IMR-90 (cell line): ENCODE data around the gene VPS26A. TPM values are rescaled to one million over a fixed set of nuclear protein-coding genes. Genes with fewer than 3 reads are reported as not detected.

ENCODE experiments used
- ATAC-seq: fragments of 200-7000 bp; cut with Tn5 transposase; 2 replicates; pipeline ENCODE4 v1.9.1; 2020; ENCODE audit warnings: low read depth, mild to moderate bottlenecking, moderate library complexity
- BruUV-seq: library from RNA; stranded (reverse); fragments of 400-500 nt; replicated peaks from 2 replicates; lab custom pipeline; 2021; lab: Mats Ljungman, UMichigan
- CTCF ChIA-PET: fragments of 300-600 bp; formaldehyde crosslinking; extraction: SDS; loops from one replicate; lab custom pipeline; 2021; ENCODE audit warnings: antibody characterized with exemption; lab: Yijun Ruan, JAX
- POLR2A ChIA-PET: fragments of 300-600 bp; sonication (Branson Sonifier 250); formaldehyde crosslinking; loops from one replicate; lab custom pipeline; 2022; ENCODE audit warnings: antibody characterized with exemption; ENCODE audit not compliant: unreplicated experiment; lab: Charles Lee
- DNase-seq: peaks from one replicate; pipeline ENCODE4 v3.0.0; 2013
- H2AFZ ChIP-seq: replicated peaks from 2 replicates; pipeline ENCODE3; 2013; ENCODE audit warnings: low read length, mild to moderate bottlenecking; ENCODE audit not compliant: poor library complexity
- H2AK5ac ChIP-seq: 2 replicates; pipeline ENCODE4 v1.6.1; 2013; ENCODE audit warnings: low read depth, low read length, inconsistent platforms
- H2AK9ac ChIP-seq: replicated peaks from 2 replicates; pipeline ENCODE3; 2013; ENCODE audit warnings: mild to moderate bottlenecking, low read depth, low read length, moderate library complexity; ENCODE audit not compliant: poor library complexity
- H2BK120ac ChIP-seq: 2 replicates; pipeline ENCODE4 v1.6.1; 2013; ENCODE audit warnings: low read depth, low read length, inconsistent platforms
- H2BK15ac ChIP-seq: 3 replicates; pipeline ENCODE4 v1.6.1; 2013; ENCODE audit warnings: low read depth, low read length, inconsistent platforms
- H2BK20ac ChIP-seq: 2 replicates; pipeline ENCODE4 v1.6.1; 2013; ENCODE audit warnings: low read depth, mild to moderate bottlenecking, inconsistent platforms, low read length, moderate library complexity
- H2BK5ac ChIP-seq: 2 replicates; pipeline ENCODE4 v1.6.1; 2013; ENCODE audit warnings: mild to moderate bottlenecking, low read depth, low read length, inconsistent platforms; ENCODE audit not compliant: poor library complexity, severe bottlenecking
- H3K14ac ChIP-seq: replicated peaks from 2 replicates; pipeline ENCODE4 v1.6.1; 2013; ENCODE audit warnings: low read depth, low read length, inconsistent platforms
- H3K18ac ChIP-seq: 2 replicates; pipeline ENCODE4 v1.6.1; 2013; ENCODE audit warnings: low read depth, low read length, control low read depth
- H3K23ac ChIP-seq: 2 replicates; pipeline ENCODE4 v1.6.1; 2013; ENCODE audit warnings: low read depth, low read length, inconsistent platforms
- H3K27ac ChIP-seq: 2 replicates; pipeline ENCODE4 v1.5.1; 2013; ENCODE audit warnings: mild to moderate bottlenecking, control low read depth, low read length; ENCODE audit not compliant: insufficient read depth
- H3K27me3 ChIP-seq: 2 replicates; pipeline ENCODE4 v1.6.1; 2013; ENCODE audit warnings: low read length; ENCODE audit not compliant: control insufficient read depth, insufficient read depth
- H3K36me3 ChIP-seq: 2 replicates; pipeline ENCODE4 v1.6.1; 2013; ENCODE audit warnings: low read length, mixed read lengths; ENCODE audit not compliant: control insufficient read depth, insufficient read depth
- H3K4ac ChIP-seq: 2 replicates; pipeline ENCODE4 v1.6.1; 2013; ENCODE audit warnings: low read depth, low read length, inconsistent platforms
- H3K4me1 ChIP-seq: 2 replicates; pipeline ENCODE4 v1.6.1; 2013; ENCODE audit warnings: low read length, mixed read lengths; ENCODE audit not compliant: control insufficient read depth, insufficient read depth
- H3K4me2 ChIP-seq: 2 replicates; pipeline ENCODE4 v1.6.1; 2013; ENCODE audit warnings: low read depth, mild to moderate bottlenecking, control low read depth, low read length, moderate library complexity
- H3K4me3 ChIP-seq: 2 replicates; pipeline ENCODE4 v1.5.1; 2013; ENCODE audit warnings: low read depth, mild to moderate bottlenecking, control low read depth, low read length, moderate library complexity; ENCODE audit not compliant: insufficient read depth
- H3K56ac ChIP-seq: 2 replicates; pipeline ENCODE4 v1.6.1; 2013; ENCODE audit warnings: low read length, inconsistent platforms; ENCODE audit not compliant: insufficient read depth; ENCODE audit errors: extremely low read depth
- H3K79me1 ChIP-seq, 2 experiments: 2 replicates each; pipeline ENCODE4 v1.6.1; 2013; ENCODE audit warnings: low read length in 2 of 2, inconsistent platforms in 1 of 2, low read depth in 1 of 2
- H3K9ac ChIP-seq: 2 replicates; pipeline ENCODE4 v1.6.1; 2013; ENCODE audit warnings: low read depth, low read length, control low read depth
- H3K9me1 ChIP-seq: 2 replicates; pipeline ENCODE4 v1.6.1; 2013; ENCODE audit warnings: low read length, inconsistent platforms; ENCODE audit not compliant: insufficient read depth
- H3K9me3 ChIP-seq: 2 replicates; pipeline ENCODE4 v1.6.1; 2013; ENCODE audit warnings: low read length; ENCODE audit not compliant: control insufficient read depth, insufficient read depth
- H4K20me1 ChIP-seq: 2 replicates; pipeline ENCODE4 v1.6.1; 2013; ENCODE audit warnings: low read length, inconsistent platforms; ENCODE audit not compliant: insufficient read depth
- H4K5ac ChIP-seq: 2 replicates; pipeline ENCODE4 v1.6.1; 2013; ENCODE audit warnings: mild to moderate bottlenecking, low read depth, low read length, control low read depth
- H4K8ac ChIP-seq, 2 experiments: 2 replicates each; pipeline ENCODE4 v1.6.1; 2013; ENCODE audit warnings: low read depth in 2 of 2, low read length in 2 of 2, control low read depth in 1 of 2, inconsistent platforms in 1 of 2
- H4K91ac ChIP-seq: 2 replicates; pipeline ENCODE4 v1.6.1; 2013; ENCODE audit warnings: low read depth, low read length, inconsistent platforms; ENCODE audit not compliant: insufficient read depth
- BHLHE40 ChIP-seq: fragments of 150-350 bp; IDR thresholded peaks from 2 replicates; pipeline ENCODE4 v1.6.1; 2016; ENCODE audit warnings: mild to moderate bottlenecking, low read depth, low read length
- CEBPB ChIP-seq: IDR thresholded peaks from 2 replicates; pipeline ENCODE4 v1.6.1; 2012; ENCODE audit warnings: low read depth, low read length, improper control_type of control experiment
- CHD1 ChIP-seq: IDR thresholded peaks from 2 replicates; pipeline ENCODE4 v1.6.1; 2012; ENCODE audit warnings: low read depth, low read length, improper control_type of control experiment
- FOS ChIP-seq: fragments of 150-350 bp; IDR thresholded peaks from 2 replicates; pipeline ENCODE4 v1.6.1; 2016; ENCODE audit warnings: low read depth, low read length
- MAFK ChIP-seq: IDR thresholded peaks from 2 replicates; pipeline ENCODE4 v1.6.1; 2012; ENCODE audit warnings: low read depth, low read length, improper control_type of control experiment
- MXI1 ChIP-seq: IDR thresholded peaks from 2 replicates; pipeline ENCODE4 v1.6.1; 2012; ENCODE audit warnings: low read depth, mild to moderate bottlenecking, low read length, moderate library complexity, borderline replicate concordance
- NFE2L2 ChIP-seq: fragments of 150-350 bp; IDR thresholded peaks from 2 replicates; pipeline ENCODE4 v1.6.1; 2016; ENCODE audit warnings: low read depth, mild to moderate bottlenecking, low read length
- POLR2A ChIP-seq: IDR thresholded peaks from 2 replicates; pipeline ENCODE4 v1.6.1; 2012; ENCODE audit warnings: mild to moderate bottlenecking, low read depth, low read length
- RAD21 ChIP-seq: IDR thresholded peaks from 2 replicates; pipeline ENCODE4 v1.6.1; 2012; ENCODE audit warnings: low read length, improper control_type of control experiment
- RCOR1 ChIP-seq: IDR thresholded peaks from 2 replicates; pipeline ENCODE4 v1.6.1; 2012; ENCODE audit warnings: mild to moderate bottlenecking, low read length, improper control_type of control experiment; ENCODE audit not compliant: insufficient replicate concordance
- RFX5 ChIP-seq: IDR thresholded peaks from 2 replicates; pipeline ENCODE4 v1.8.0; 2012; ENCODE audit warnings: low read depth, mild to moderate bottlenecking, low read length, moderate library complexity
- USF2 ChIP-seq: fragments of 150-350 bp; IDR thresholded peaks from 2 replicates; pipeline ENCODE4 v1.6.1; 2017; ENCODE audit warnings: mild to moderate bottlenecking, antibody characterized with exemption, low read length, low read depth
- WGBS, 2 experiments: methylation state at CpG; one replicate each; pipeline versions ENCODE4 v1.1.5 to v1.1.7; 2013; ENCODE audit warnings: missing lambda C conversion rate in 2 of 2; ENCODE audit not compliant: insufficient read length in 1 of 2; ENCODE audit errors: extremely low coverage in 2 of 2; 5-methylcytosine and 5-hydroxymethylcytosine counted together
- dilution Hi-C: fragments of 300-500 bp; cut with HindIII; formaldehyde crosslinking; loops from one replicate; pipeline ENCODE4 v1.14.3; 2018; ENCODE audit warnings: low sequenced_read_pairs; ENCODE audit not compliant: unreplicated experiment
- in situ Hi-C: fragments of 300-500 bp; cut with MboI; formaldehyde crosslinking; loops from 3 replicates; pipeline ENCODE4 v1.14.3; 2019; ENCODE audit warnings: low sequenced_read_pairs, inconsistent platforms, mixed read lengths
- intact Hi-C: fragments of 100-400 bp; cut with micrococcal nuclease; formaldehyde crosslinking; loops from 2 replicates; pipeline ENCODE4 v1.10.0; 2022
- polyA plus RNA-seq, 3 experiments: library from polyadenylated mRNA; depleted of rRNA; stranded (reverse); fragments of >200 nt; gene quantifications; 2 replicates each; pipeline ENCODE4 v1.2.3, GENCODE V29; 2012; ENCODE audit warnings: low replicate concordance in 1 of 3
- total RNA-seq: library from RNA; depleted of rRNA; stranded (reverse); fragments of >200 nt; gene quantifications from 2 replicates; pipeline ENCODE4 v1.2.3, GENCODE V29; 2012
- TF ChIP-seq, protein P1 (sequence below): fragments of 150-350 bp; IDR thresholded peaks from 2 replicates; pipeline ENCODE4 v1.6.1; 2016; ENCODE audit warnings: low read depth, mild to moderate bottlenecking, low read length, moderate library complexity, borderline replicate concordance
- TF ChIP-seq, protein P2 (sequence below): conservative IDR thresholded peaks from 2 replicates; pipeline ENCODE4 v1.5.1; 2012; ENCODE audit warnings: mild to moderate bottlenecking, low read depth, low read length, improper control_type of control experiment

Gene VPS26A
- total and polyA plus RNA-seq, 2 of the 4 experiments (the other 2 are of a cell fraction): 7.2 to 18.7 TPM

- H3K4ac ChIP-seq: peak overlapping the region; percentile 13; the same call in 1 of the 2 replicates
- peaks cover 23% of the 10 kb centered on the region for H4K20me1 ChIP-seq
- H3K9me3 ChIP-seq: no peaks in the 10 kb centered on the region
- H3K9me1 ChIP-seq: no peaks in the 10 kb centered on the region; the same call in 1 of the 2 replicates
- H3K14ac ChIP-seq: peak overlapping the region; percentile 60; the same call in 1 of the 2 replicates
- no peaks in the 10 kb centered on the region for H3K4me1 ChIP-seq
- H2AFZ ChIP-seq: peak overlapping the region; percentile 90
- ATAC-seq (peak; percentile 3; the same call in 1 of the 2 replicates), DNase-seq (peak; percentile 64)
- CTCF ChIA-PET: interaction anchor here (0.7 to 1.1 kb wide), 2 partner anchors 18 to 1017 kb away, joined by 3 read pairs; no protein-coding TSS in a partner anchor
- POLR2A ChIA-PET: no interaction called here
- H3K18ac ChIP-seq: no peak overlapping the region
- intact Hi-C loops (no loop called here), in situ Hi-C loops (no loop called here), dilution Hi-C loops (loop anchor here (25.0 kb wide), 1 partner anchor 112 kb away; no protein-coding TSS in a partner anchor)
- peak overlapping the region in 1 of 2 experiments; percentile 48; a peak in 1 of 4 replicates for H4K8ac ChIP-seq
- H2BK5ac ChIP-seq: peak overlapping the region; percentile 32
- no peaks in the 10 kb centered on the region for H3K36me3 ChIP-seq
- no peak overlapping the region for H4K91ac ChIP-seq
- no peak overlapping the region for H2BK15ac ChIP-seq
- H3K27me3 ChIP-seq: no peaks in the 10 kb centered on the region
- peak overlapping the region; percentile 46; the same call in 1 of the 2 replicates for H3K56ac ChIP-seq
- peak overlapping the region; percentile 64 for H3K4me2 ChIP-seq
- H2AK9ac ChIP-seq: peak overlapping the region; percentile 38
- peaks cover 0 to 24% of the 10 kb centered on the region in 2 experiments; a peak in 2 of 4 replicates for H3K79me1 ChIP-seq
- no peak overlapping the region for H2BK20ac ChIP-seq
- H4K5ac ChIP-seq: no peak overlapping the region
- H2AK5ac ChIP-seq: 0 out of 2 replicates have a peak overlapping the region, but pooled peaks have one; percentile 49
- H3K23ac ChIP-seq: peak overlapping the region; percentile 77; the same call in 1 of the 2 replicates
- peak overlapping the region; percentile 61 for H3K27ac ChIP-seq
- TSS peak; percentile 63 for BruUV-seq
- 0% methylated on average over 6 of the region's 26 CpGs; no CpG with 5 or more reads in 1 of the 2 experiments for WGBS, 2 experiments
- no peak overlapping the region for H2BK120ac ChIP-seq
- peak overlapping the region; percentile 74 for H3K4me3 ChIP-seq
- peak overlapping the region; percentile 70 for H3K9ac ChIP-seq
- TF ChIP-seq, protein P1, sequence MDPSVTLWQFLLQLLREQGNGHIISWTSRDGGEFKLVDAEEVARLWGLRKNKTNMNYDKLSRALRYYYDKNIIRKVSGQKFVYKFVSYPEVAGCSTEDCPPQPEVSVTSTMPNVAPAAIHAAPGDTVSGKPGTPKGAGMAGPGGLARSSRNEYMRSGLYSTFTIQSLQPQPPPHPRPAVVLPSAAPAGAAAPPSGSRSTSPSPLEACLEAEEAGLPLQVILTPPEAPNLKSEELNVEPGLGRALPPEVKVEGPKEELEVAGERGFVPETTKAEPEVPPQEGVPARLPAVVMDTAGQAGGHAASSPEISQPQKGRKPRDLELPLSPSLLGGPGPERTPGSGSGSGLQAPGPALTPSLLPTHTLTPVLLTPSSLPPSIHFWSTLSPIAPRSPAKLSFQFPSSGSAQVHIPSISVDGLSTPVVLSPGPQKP: no peak
- TF ChIP-seq BHLHE40 (no peak), CEBPB (no peak), MAFK (no peak), RCOR1 (no peak), CHD1 (no peak), NFE2L2 (no peak), MXI1 (no peak), RFX5 (no peak), RAD21 (no peak), FOS (no peak), USF2 (no peak), POLR2A (no peak)
- TF ChIP-seq, protein P2, sequence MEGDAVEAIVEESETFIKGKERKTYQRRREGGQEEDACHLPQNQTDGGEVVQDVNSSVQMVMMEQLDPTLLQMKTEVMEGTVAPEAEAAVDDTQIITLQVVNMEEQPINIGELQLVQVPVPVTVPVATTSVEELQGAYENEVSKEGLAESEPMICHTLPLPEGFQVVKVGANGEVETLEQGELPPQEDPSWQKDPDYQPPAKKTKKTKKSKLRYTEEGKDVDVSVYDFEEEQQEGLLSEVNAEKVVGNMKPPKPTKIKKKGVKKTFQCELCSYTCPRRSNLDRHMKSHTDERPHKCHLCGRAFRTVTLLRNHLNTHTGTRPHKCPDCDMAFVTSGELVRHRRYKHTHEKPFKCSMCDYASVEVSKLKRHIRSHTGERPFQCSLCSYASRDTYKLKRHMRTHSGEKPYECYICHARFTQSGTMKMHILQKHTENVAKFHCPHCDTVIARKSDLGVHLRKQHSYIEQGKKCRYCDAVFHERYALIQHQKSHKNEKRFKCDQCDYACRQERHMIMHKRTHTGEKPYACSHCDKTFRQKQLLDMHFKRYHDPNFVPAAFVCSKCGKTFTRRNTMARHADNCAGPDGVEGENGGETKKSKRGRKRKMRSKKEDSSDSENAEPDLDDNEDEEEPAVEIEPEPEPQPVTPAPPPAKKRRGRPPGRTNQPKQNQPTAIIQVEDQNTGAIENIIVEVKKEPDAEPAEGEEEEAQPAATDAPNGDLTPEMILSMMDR: no peak
These were observed 738 bp downstream of the VPS26A start for GRCh38 chr10:69124563-69125268.
